DMS 273 treated with DMSO at 0.1 percent for 48 hours (cell line): Measurements from ENCODE around the gene CCDC71.

ENCODE experiments used
- DNase-seq: peaks from one replicate; lab custom pipeline; 2025; lab: John Stamatoyannopoulos, UW

The CCDC71 gene

DNA sequence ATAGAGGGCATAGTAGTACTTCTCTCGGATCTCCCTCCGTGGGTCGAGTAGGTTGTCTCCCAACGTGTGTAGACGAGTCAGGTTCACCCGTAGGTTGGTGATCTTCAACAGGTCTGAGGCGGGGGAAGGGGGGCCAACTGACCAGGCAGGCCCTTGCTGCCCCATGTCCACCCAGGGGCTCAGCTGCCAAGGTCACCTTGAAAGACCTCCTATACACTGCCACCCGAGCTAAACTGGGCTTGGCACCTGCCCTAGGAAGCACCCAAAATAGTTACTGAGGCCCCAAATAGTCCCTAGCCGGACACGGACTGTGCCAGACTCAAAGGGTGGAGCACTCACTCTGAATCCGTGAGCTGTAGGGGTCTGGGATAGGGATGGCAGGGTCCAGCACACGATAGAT, 35.1 kb downstream of the CCDC71 start:
- DNase-seq, result no peak

DNA sequence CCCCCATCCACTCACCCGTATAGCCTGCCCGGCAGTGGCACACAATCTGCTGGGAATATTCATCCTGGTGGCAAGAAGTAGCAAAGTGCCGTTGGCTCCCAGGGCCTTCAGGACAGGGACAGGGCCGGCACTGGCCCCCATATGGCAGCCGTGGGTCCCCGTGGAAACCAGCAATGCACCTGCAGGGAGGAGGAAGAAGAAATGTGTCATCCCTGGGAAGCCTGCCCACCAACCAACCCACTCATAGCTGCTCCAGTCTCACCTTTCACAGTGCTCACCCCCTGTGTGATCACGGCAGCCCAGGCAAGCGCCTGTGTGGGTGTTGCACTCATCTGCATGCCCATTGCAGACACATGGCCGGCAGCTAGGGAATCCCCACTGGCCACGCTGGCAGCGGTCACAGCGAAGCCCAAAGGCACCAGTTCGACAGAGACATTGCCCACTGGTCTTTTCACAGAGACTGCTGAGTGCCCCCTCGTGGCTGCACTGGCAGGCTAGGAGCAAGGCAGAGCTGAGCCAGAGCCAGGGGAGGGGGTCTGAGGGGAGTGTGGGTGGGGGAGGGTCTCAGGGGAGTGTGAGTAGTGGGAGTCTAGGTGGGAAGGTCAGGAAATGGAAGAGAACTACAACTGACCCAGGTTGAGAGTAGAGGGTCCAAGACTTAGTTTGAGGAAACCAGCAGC, 41.0 kb downstream of the CCDC71 start:
- DNase-seq, result no peak

DNA sequence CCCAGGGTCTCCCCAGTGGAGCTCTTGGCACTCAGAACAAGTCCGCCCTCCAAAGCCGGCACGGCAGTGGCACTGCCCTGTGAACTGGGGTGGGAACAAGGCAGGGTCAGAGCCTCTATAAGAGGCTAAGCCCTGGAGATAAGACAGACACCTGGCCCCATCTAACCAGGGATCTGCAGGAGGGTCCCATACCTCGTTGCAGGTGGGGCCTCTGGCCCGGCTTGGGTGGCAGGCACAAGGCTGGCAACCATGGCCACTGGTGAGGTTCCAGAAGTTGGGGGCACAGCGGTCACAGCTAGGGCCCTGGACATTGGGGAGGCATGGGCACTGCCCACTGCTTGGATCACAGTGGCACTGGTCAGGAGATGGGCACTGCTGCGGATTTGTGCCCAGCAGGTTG, 41.9 kb downstream of the CCDC71 start:
- DNase-seq, result no peak

GRCh38 chr3:49123687-49124086, 42.4 kb downstream of the CCDC71 start:
- no peak for DNase-seq

- DNase-seq, result no peak
These were observed 43.1 kb downstream of the CCDC71 start for GRCh38 chr3:49122886-49123545.

DNA sequence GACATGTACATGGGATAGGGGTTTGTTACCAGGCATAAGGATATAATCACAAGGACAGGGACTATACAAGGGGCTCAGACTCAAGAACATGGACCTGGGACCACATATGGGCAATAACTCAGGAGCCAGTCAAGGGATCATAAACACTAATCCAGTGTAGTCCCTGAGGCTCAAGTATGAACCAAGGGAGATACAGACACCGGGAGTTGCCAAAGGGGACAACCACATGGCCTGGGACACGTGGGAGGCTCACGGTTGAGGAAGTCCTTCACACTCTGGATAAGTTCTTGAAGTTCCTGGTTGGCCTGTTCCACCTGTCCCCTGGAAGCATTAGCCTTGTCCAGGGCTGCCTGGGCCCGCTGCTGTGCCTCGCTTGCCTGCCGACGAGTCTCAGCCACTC, 43.7 kb downstream of the CCDC71 start:
- DNase-seq, result no peak

GRCh38 chr3:49122022-49122421, 44.1 kb downstream of the CCDC71 start:
- no peak for DNase-seq

DNA sequence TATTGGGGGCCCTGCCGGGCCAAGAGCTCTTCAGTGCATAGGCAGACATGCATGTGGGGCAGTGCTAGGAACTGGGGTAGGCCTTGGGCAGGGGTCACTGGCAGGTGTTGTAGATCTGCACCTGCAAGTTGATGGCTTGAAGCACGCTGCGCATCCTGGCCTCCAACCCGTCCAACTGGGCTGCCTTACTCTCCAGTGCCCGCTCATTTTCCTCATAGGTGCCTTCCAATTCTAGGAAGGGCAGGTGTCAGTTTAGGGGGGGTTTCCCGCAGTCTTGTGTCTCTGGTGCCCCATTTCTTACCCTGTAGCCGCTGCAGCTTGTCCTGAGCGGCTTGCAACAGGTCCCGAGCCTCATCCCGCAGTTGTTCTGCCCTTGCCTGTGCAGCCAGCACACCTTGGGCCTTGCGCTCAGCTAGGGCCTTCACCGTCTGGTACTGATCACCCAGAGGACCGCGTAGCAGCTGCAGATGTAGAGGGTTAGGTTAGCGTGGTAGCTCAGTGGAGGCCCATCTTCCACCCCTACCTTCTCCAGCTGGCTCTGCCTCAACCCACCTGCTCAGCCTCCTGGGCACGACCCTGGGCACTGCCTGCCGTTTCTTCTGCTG, 44.9 kb downstream of the CCDC71 start:
- no peak for DNase-seq

DNA sequence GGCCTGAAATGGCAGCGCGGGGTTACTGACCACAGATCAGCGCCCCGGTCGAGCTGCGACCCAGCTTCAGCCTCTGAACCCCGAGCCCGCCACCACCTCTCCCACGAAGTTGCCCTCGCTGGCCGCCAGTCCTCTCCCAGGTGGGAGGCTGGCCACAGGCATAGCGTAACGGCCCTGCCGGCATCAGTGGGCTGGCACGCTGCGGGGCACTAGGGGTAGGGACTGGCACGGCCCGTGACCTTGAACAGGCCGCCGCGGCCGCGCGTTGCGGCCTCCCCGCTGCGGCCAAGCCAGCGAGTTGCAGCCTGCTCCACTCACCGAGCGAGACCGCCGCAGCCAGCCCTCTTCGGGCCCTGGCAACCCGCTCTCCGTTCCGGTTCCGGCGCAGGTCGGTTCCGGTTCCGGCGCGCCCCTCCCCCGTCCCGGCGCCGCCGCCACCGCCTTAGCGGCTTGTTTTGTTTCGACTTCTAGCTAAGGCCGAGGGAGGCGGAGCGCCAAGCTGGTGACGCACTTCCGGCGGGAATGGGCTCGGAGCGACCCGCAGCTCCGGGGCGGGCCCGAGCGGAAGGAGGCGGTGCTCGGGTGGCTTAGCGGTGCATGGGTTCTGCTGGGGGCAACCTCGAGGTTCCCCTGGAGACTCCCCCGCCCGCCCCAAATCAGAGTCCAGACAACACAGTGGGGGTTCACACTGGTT, 45.5 kb downstream of the CCDC71 start, which contains the start of gene USP19:
USP19 (minus strand) TSS at position 386 of the 694 bp plus-strand sequence. CDS start 1,678 bp downstream, outside the sequence.
- peak; percentile 64 for DNase-seq

GRCh38 chr3:49120096-49120437, 46.1 kb downstream of the CCDC71 start:
- no peak for DNase-seq

- DNase-seq, result no peak
These were observed 46.7 kb downstream of the CCDC71 start for GRCh38 chr3:49119439-49119838.

DNA sequence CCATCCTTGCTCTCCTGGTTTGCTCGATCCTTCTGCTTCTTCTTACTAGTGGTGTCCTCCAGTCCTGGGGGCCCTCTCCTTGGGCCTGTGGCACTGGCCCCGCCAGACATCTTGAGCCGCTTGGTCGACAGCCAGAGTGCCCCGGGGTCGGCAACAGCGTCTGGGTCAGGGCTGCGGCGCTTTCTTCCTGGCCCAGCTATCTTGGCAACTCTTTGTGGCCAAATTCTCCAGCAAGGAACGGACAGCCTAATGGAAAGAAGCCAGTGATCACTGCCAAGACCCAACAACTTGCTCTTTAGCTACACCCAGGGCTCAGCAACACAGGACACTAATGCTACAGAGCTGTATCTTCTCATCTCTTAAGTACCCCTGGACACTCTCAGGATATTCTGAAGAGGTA, 47.1 kb downstream of the CCDC71 start:
- DNase-seq, result no peak
